ENCODE data around the gene CCDC171. TPM values are rescaled to one million over a fixed set of nuclear protein-coding genes. Genes with fewer than 3 reads are reported as not detected.

CCDC171 gene
- polyA plus RNA-seq, 4 donors, result 0.27 to 2.1 (median 0.92) TPM

DNA sequence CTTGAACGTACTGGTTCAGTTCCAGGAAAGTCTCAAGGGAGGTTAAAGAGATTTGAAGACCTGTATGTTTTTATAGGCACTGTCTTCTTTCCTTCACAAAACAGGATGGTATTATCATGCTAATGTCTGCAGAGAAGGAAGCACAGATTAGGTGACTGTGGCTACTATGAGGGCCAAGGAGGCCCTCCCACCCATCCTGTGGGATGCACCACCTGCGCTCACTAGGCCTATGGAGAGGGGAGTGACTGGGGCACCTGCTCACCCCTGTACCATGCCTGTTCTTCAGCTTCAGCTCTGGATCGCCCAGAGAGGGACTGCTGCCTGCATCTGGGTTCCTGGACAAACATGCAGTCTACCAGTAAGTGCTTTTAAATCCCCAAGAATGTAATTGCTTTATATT, 469.4 kb downstream of the CCDC171 start:
- Histone ChIP-seq H3K27me3 (ENCODE audit: control insufficient read depth in 3 of 3, insufficient read depth in 3 of 3, low read length in 3 of 3) (peaks cover 0 to 1% (median 0%) of the 10 kb centered on the region in 3 donors), H3K4me3 (ENCODE audit: low read depth in 1 of 3, low read length in 3 of 3) (no peak overlapping the region), H3K4me1 (ENCODE audit: control insufficient read depth in 3 of 3, insufficient read depth in 2 of 3, low read depth in 1 of 3, low read length in 2 of 3) (no peaks in the 10 kb centered on the region), H3K36me3 (ENCODE audit: control insufficient read depth in 3 of 3, insufficient read depth in 2 of 3, low read depth in 1 of 3, low read length in 3 of 3) (no peaks in the 10 kb centered on the region), H3K27ac (ENCODE audit: low read depth in 1 of 3, low read length in 2 of 3) (no peak overlapping the region), H3K9me3 (ENCODE audit: control insufficient read depth in 2 of 2, insufficient read depth in 1 of 2, low read depth in 1 of 2, low read length in 1 of 2) (peaks cover 0 to 4% of the 10 kb centered on the region in 2 donors)
- WGBS, 3 donors, result 54 to 86% (median 79%) methylated on average over 2 to 3 of the region's 3 CpGs
- FAIRE-seq, result no peak
- no peak for DNase-seq

DNA sequence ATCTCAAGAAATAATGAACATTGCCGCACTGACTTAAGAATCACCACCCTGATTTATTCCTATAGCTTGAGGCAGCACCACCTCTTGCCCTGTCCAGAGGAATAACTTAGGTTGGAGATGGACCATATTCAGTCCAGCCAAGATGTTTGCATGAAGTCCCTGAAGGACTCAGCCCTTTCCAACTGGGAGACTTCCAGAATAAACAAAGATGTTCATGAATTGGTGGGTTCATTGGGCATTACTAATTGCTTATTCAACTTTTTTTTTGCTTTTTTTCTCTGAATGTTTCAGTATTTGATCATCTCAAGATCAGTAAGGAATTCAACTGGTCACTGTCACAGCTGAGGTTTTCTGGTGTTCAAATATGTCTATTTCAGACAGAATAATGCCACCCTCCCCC, 470.6 kb downstream of the CCDC171 start:
- H3K4me3 ChIP-seq (ENCODE audit: low read depth in 1 of 3, low read length in 3 of 3), result no peak overlapping the region
- H3K27me3 ChIP-seq (ENCODE audit: control insufficient read depth in 3 of 3, insufficient read depth in 3 of 3, low read length in 3 of 3), result peaks cover 0 to 1% (median 0%) of the 10 kb centered on the region in 3 donors
- FAIRE-seq (no peak), DNase-seq (no peak)
- no peaks in the 10 kb centered on the region for H3K4me1 ChIP-seq (ENCODE audit: control insufficient read depth in 3 of 3, insufficient read depth in 2 of 3, low read depth in 1 of 3, low read length in 2 of 3)
- peaks cover 0 to 4% of the 10 kb centered on the region in 2 donors for H3K9me3 ChIP-seq (ENCODE audit: control insufficient read depth in 2 of 2, insufficient read depth in 1 of 2, low read depth in 1 of 2, low read length in 1 of 2)
- no peaks in the 10 kb centered on the region for H3K36me3 ChIP-seq (ENCODE audit: control insufficient read depth in 3 of 3, insufficient read depth in 2 of 3, low read depth in 1 of 3, low read length in 3 of 3)
- H3K27ac ChIP-seq (ENCODE audit: low read depth in 1 of 3, low read length in 2 of 3), result no peak overlapping the region
- WGBS, 3 donors, result 91 to 98% (median 92%) methylated on average over 1 of the region's 1 CpG

Other genes starting within 250 kb of the CCDC171 start
- 10 to 100 TPM in 1 of 4 donors, 1 to 10 TPM in 3; 4.8 to 33.6 (median 6.2) TPM for gene TTC39B, start 245.8 kb upstream of the CCDC171 start, polyA plus RNA-seq
- 10 to 100 TPM in 3 of 4 donors, 1 to 10 TPM in 1; 7.6 to 36.7 (median 13.7) TPM for gene SNAPC3, start 130.2 kb upstream of the CCDC171 start, polyA plus RNA-seq
- gene PSIP1, start 42.1 kb upstream of the CCDC171 start, polyA plus RNA-seq, result 10 to 100 TPM; 10.1 to 60.8 (median 25.3) TPM

Data from small intestine (tissue), 7 donors.